ENCODE data around the gene CRACDL. TPM values are rescaled to one million over a fixed set of nuclear protein-coding genes. Genes with fewer than 3 reads are reported as not detected.
"Not testable (repeated sequence)": the region's sequence is repeated elsewhere in the genome, so short reads cannot be mapped to it uniquely, and the experiment has no call there.

Gene CRACDL
- total RNA-seq, 3 donors from 2014 or later: 8.0 to 18.1 (median 17.8) TPM

- ATAC-seq: no peak
- Histone ChIP-seq H3K36me3 (ENCODE audit: low read depth) (no peaks in the 10 kb centered on the region), H3K4me3 (no peak overlapping the region), H3K4me1 (ENCODE audit: low read depth) (no peaks in the 10 kb centered on the region), H3K9me3 (no peaks in the 10 kb centered on the region)
- no peak for DNase-seq
- intact Hi-C loops (cut with DNase I, micrococcal nuclease): no loop called here
- TF ChIP-seq CTCF (IDR thresholded peaks at IDR 0.05): no peak
These were observed 34.3 kb downstream of the CRACDL start for GRCh38 chr2:98901702-98902101.

- DNase-seq: no peak
- no peak for ATAC-seq
- no peak for TF ChIP-seq CTCF (IDR thresholded peaks at IDR 0.05)
- Histone ChIP-seq H3K4me3 (no peak overlapping the region), H3K36me3 (ENCODE audit: low read depth) (no peaks in the 10 kb centered on the region), H3K4me1 (ENCODE audit: low read depth) (no peaks in the 10 kb centered on the region), H3K9me3 (no peaks in the 10 kb centered on the region)
- intact Hi-C loops (cut with DNase I, micrococcal nuclease): no loop called here
These were observed 34.7 kb downstream of the CRACDL start for GRCh38 chr2:98901291-98901690.

- no peak overlapping the region for H3K4me3 ChIP-seq
- H3K4me1 ChIP-seq (ENCODE audit: low read depth): no peaks in the 10 kb centered on the region
- no peak for TF ChIP-seq CTCF (IDR thresholded peaks at IDR 0.05)
- DNase-seq (no peak), ATAC-seq (no peak)
- intact Hi-C loops (cut with DNase I, micrococcal nuclease): no loop called here
- no peaks in the 10 kb centered on the region for H3K36me3 ChIP-seq (ENCODE audit: low read depth)
- H3K9me3 ChIP-seq: no peaks in the 10 kb centered on the region
These were observed 35.3 kb downstream of the CRACDL start for GRCh38 chr2:98900721-98901120.

- ATAC-seq; intact Hi-C loops (cut with DNase I, micrococcal nuclease); DNase-seq: not testable (repeated sequence)
These were observed 36.3 kb downstream of the CRACDL start for GRCh38 chr2:98899703-98900078.

GRCh38 chr2:98899041-98899702 lies 36.9 kb downstream of the CRACDL start:
- intact Hi-C loops (cut with DNase I, micrococcal nuclease): no loop called here
- H3K36me3 ChIP-seq (ENCODE audit: low read depth): no peaks in the 10 kb centered on the region
- H3K4me1 ChIP-seq (ENCODE audit: low read depth): no peaks in the 10 kb centered on the region
- no peaks in the 10 kb centered on the region for H3K9me3 ChIP-seq
- no peak for ATAC-seq
- TF ChIP-seq CTCF (IDR thresholded peaks at IDR 0.05): no peak
- no peak overlapping the region for H3K4me3 ChIP-seq
- DNase-seq: no peak

More at GRCh38 chr2:98899703-98900078, 36.3 kb downstream of the CRACDL start:
- H3K9me3 ChIP-seq; H3K4me3 ChIP-seq; H3K36me3 ChIP-seq (ENCODE audit: low read depth); H3K4me1 ChIP-seq (ENCODE audit: low read depth): not testable (repeated sequence)

GRCh38 chr2:98898423-98898841 lies 37.6 kb downstream of the CRACDL start:
- no peak for ATAC-seq

More at GRCh38 chr2:98898423-98898841, 37.6 kb downstream of the CRACDL start:
- Histone ChIP-seq H3K4me3 (no peak overlapping the region), H3K9me3 (no peaks in the 10 kb centered on the region), H3K4me1 (ENCODE audit: low read depth) (no peaks in the 10 kb centered on the region), H3K36me3 (ENCODE audit: low read depth) (no peaks in the 10 kb centered on the region)
- intact Hi-C loops (cut with DNase I, micrococcal nuclease): no loop called here
- no peak for TF ChIP-seq CTCF (IDR thresholded peaks at IDR 0.05)
- no peak for DNase-seq
